Kidney (tissue), 14 donors: ENCODE results near the gene HOXB7. TPM values are rescaled to one million over a fixed set of nuclear protein-coding genes. Genes with fewer than 3 reads are reported as not detected.
A peak's percentile ranks its signal among the peaks of the same experiment; 100 is the strongest.

Experiments
- DNase-seq, 5 donors: peaks; one replicate each; pipeline ENCODE4 v3.0.0-alpha.2; 2013 to 2020
- FAIRE-seq: peaks from 2 replicates; lab custom pipeline; 2012; peaks lifted over from hg19 to GRCh38; lab: Jason Lieb, UNC
- H3K27ac ChIP-seq, 2 donors: one replicate each; pipeline ENCODE4 v1.7.0; 2013; ENCODE audit warnings: low read depth in 2 of 2, low read length in 2 of 2, inconsistent platforms in 1 of 2
- H3K27me3 ChIP-seq: one replicate; pipeline ENCODE4 v1.7.1; 2013; ENCODE audit warnings: low read length, inconsistent platforms; ENCODE audit not compliant: control insufficient read depth, insufficient read depth
- H3K36me3 ChIP-seq, 3 donors: one replicate each; pipeline versions ENCODE4 v1.7.0 to v1.7.1; 2013; ENCODE audit warnings: low read length in 3 of 3, control low read depth in 1 of 3, inconsistent platforms in 1 of 3; ENCODE audit not compliant: insufficient read depth in 3 of 3, control insufficient read depth in 2 of 3
- H3K4me1 ChIP-seq, 3 donors: one replicate each; pipeline versions ENCODE4 v1.7.0 to v1.7.1; 2013; ENCODE audit warnings: low read length in 3 of 3, inconsistent platforms in 1 of 3, low read depth in 1 of 3; ENCODE audit not compliant: control insufficient read depth in 2 of 3, insufficient read depth in 2 of 3
- H3K4me3 ChIP-seq, 3 donors: one replicate each; pipeline versions ENCODE4 v1.7.0 to v1.8.1; 2013; ENCODE audit warnings: low read length in 3 of 3, control low read depth in 1 of 3, inconsistent platforms in 1 of 3
- H3K9ac ChIP-seq, 3 donors: one replicate each; pipeline versions ENCODE4 v1.7.0 to v1.7.1; 2013; ENCODE audit warnings: low read length in 3 of 3, control low read depth in 1 of 3, inconsistent platforms in 1 of 3
- H3K9me3 ChIP-seq, 3 donors: one replicate each; pipeline versions ENCODE4 v1.7.0 to v1.7.1; 2013; ENCODE audit warnings: low read length in 3 of 3, control low read depth in 1 of 3, inconsistent platforms in 1 of 3; ENCODE audit not compliant: control insufficient read depth in 2 of 3, insufficient read depth in 1 of 3
- intact Hi-C: fragments of 100-400 bp; cut with DNase I; formaldehyde crosslinking; loops from one replicate; pipeline ENCODE4 v1.11.1; 2022
- polyA plus RNA-seq: library from polyadenylated mRNA; stranded (reverse); fragments of 350-450 nt; fragmentation: Illumina TruSeq; extraction: RNeasy Lipid Tissue Mini Kit (QIAGEN cat#74804); gene quantifications from one replicate; pipeline ENCODE4 v1.2.3, GENCODE V29; 2014; ENCODE audit warnings: low read depth, low replicate concordance; ENCODE audit not compliant: insufficient read depth
- total RNA-seq: library from RNA; stranded (reverse); fragmentation: NEBNext Ultra II Directional; extraction: Animal tissue kit (Norgen Biotek cat#: 25700); gene quantifications from one replicate; pipeline ENCODE4 v1.2.1, GENCODE V29; 2021
- TF ChIP-seq, protein P1 (sequence below): IDR thresholded peaks from 3 replicates; pipeline ENCODE4 v1.5.1; 2012; ENCODE audit warnings: mild to moderate bottlenecking, moderate library complexity, borderline replicate concordance; ENCODE audit not compliant: insufficient read depth; ENCODE audit errors: extremely low read depth
- donor health status: control.
- donor health status: control.
- donor health status: control.
- donor health status: control.
- donor health status: control.
- donor health status: DM: yes; HTN: yes; CAD: no.
- donor health status: Normal renal cell carcinoma (clear cell type).

The HOXB7 gene
- total and polyA plus RNA-seq, 2 donors from 2014 or later: 45.4 to 49.6 TPM

DNA sequence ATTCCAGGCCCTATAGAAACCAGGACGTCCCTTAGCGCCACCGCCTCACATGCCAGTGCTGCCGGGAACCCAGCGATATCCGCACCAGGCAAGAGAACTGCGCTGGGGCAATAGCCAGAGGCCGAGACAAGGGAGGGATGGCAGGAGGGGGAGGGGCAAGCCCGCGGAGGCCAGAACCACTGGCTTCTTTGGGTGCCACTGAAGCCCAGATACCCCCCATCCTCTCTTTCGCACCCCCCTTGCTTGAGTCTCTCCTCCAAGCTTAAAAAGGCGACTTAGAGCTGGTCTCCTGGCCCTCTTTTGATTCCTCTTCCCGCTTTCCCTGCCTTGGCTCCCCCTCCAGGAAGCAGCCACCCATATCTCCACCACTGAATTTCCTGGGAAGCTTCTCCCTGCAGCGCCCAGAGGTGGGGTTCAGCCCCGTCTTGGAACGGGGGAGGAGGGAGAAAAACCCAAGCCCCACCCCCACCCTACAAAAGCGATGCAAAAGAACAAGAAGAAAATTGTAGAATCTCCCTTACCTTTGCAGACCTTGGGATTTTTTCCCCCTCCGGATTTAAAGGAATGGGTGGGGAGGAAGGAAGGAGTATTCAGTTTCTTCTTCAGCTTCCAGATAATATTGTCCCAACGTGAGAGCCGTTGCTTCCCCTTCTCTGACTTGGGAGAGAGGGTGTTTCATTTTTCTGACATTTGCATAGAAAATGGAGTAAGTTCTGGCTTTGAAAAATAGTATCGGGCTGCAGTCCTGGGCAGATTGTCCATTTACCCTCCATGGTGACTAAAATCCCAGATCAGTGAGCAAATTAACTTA, 6.7 kb downstream of the HOXB7 start:
- FAIRE-seq (no peak), DNase-seq (peak in 2 of 5 donors; percentile 74 to 90)
- intact Hi-C loops: no loop called here
- Histone ChIP-seq H3K27ac (peak overlapping the region; percentile 90 to 94), H3K9me3 (peaks cover 0 to 3% (median 0%) of the 10 kb centered on the region in 3 donors), H3K4me3 (peak overlapping the region; percentile 72 to 98 (median 94)), H3K9ac (peak overlapping the region; percentile 79 to 99 (median 94)), H3K36me3 (no peaks in the 10 kb centered on the region), H3K4me1 (peaks cover 3 to 10% (median 9%) of the 10 kb centered on the region in 3 donors), H3K27me3 (no peaks in the 10 kb centered on the region)
- TF ChIP-seq, protein P1, sequence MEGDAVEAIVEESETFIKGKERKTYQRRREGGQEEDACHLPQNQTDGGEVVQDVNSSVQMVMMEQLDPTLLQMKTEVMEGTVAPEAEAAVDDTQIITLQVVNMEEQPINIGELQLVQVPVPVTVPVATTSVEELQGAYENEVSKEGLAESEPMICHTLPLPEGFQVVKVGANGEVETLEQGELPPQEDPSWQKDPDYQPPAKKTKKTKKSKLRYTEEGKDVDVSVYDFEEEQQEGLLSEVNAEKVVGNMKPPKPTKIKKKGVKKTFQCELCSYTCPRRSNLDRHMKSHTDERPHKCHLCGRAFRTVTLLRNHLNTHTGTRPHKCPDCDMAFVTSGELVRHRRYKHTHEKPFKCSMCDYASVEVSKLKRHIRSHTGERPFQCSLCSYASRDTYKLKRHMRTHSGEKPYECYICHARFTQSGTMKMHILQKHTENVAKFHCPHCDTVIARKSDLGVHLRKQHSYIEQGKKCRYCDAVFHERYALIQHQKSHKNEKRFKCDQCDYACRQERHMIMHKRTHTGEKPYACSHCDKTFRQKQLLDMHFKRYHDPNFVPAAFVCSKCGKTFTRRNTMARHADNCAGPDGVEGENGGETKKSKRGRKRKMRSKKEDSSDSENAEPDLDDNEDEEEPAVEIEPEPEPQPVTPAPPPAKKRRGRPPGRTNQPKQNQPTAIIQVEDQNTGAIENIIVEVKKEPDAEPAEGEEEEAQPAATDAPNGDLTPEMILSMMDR: no peak

DNA sequence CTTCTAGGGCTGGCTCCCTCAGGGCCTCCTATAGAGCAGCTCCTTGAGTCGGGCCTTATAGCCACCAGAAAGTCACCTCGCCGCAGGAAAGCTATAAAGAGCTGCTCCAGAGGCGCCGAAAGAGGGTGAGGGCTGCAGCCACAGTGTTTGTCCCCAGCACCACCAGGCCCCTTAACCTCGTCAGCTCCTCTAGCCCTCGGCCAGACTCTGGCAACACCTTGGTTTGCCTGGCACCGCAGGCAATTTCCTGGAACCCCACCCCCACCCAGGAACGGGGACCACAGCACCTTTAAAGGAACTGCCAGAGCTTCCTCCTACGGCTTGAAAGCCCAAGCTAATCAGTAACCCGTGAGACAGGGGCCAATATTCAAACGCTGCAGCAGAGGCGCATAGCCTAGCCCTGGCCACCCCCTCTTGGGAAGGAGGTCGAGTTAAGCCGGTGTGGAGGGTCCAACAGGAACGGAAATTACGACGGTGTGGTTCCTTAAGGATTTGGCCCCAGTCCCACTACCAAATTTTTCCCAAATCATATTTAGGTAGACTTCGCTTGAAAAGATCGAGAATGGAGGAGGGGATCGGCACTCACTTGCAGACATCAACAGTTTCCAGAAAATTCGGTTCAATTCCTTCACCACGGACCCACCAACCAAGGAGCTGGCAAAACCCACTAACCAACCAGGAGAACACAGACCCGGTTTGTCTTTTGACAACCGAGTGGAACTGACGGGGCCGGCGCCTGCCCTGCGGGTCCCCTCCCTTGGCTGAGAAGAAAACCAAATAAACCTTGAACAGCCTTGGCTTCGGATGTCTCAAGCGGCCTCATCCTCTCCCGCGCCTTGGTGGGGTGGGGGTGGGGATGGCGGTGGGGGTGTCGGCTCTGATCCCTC, 9.0 kb downstream of the HOXB7 start:
- Histone ChIP-seq H3K4me1 (peaks cover 2 to 15% (median 9%) of the 10 kb centered on the region in 3 donors), H3K36me3 (no peaks in the 10 kb centered on the region), H3K4me3 (peak overlapping the region; percentile 68 to 98 (median 72)), H3K9ac (peak overlapping the region; percentile 59 to 79 (median 77)), H3K27ac (peak overlapping the region; percentile 90 to 94), H3K27me3 (no peaks in the 10 kb centered on the region), H3K9me3 (peaks cover 0 to 2% (median 0%) of the 10 kb centered on the region in 3 donors)
- FAIRE-seq: no peak
- peak in 4 of 5 donors; percentile 75 to 87 (median 83) for DNase-seq
- TF ChIP-seq, protein P1: no peak
- intact Hi-C loops: no loop called here

DNA sequence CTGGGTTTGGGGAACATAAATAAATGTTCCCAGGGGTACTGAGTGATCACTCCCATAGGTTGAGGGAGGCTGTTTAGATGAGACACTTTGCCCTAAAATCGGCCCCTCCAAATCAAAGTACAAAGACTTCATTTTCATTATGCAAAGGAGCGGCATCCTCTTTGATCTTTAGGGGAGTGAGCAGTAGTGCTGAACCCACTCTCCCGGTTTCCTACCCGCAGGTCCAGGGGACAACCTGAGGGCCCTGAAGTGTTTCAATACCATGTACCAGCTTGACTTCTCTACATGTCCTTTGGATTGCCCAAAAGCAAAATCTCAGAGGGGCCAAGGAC, 9.6 kb downstream of the HOXB7 start:
- peak overlapping the region; percentile 68 to 98 (median 72) for H3K4me3 ChIP-seq
- FAIRE-seq: no peak
- TF ChIP-seq, protein P1: no peak
- H3K4me1 ChIP-seq: peaks cover 0 to 15% (median 9%) of the 10 kb centered on the region in 3 donors
- no peaks in the 10 kb centered on the region for H3K27me3 ChIP-seq
- peak in 1 of 5 donors; percentile 62 for DNase-seq
- intact Hi-C loops: no loop called here
- peak overlapping the region; percentile 90 to 94 for H3K27ac ChIP-seq
- H3K9me3 ChIP-seq: no peaks in the 10 kb centered on the region
- peak overlapping the region; percentile 43 to 79 (median 77) for H3K9ac ChIP-seq
- no peaks in the 10 kb centered on the region for H3K36me3 ChIP-seq
